DMS 273 (cell line): ENCODE measurements around the gene KLF16.
"Not testable (repeated sequence)": the region's sequence is repeated elsewhere in the genome, so short reads cannot be mapped to it uniquely, and the experiment has no call there.

Source experiments
- DNase-seq: peaks from one replicate; lab custom pipeline; 2025; ENCODE audit not compliant: unreplicated experiment; lab: John Stamatoyannopoulos, UW

The KLF16 gene

DNA sequence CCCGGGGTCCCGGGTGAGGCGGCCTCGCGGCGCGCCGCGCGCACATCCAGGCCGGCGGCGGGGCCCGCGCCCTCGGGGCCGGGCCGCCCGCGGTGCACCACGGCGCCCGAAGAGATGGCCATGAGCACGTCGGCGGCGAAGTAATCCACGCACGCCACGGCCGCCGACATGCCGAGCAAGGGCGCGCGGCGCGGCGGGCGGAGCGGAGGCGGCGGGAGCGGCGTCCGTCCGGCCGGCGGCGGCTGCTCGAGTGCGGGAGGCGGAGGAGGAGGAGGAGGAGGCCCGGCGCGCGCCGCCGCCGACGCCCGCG, at the start of gene KLF16:
KLF16 (minus strand) TSS at position 252 of the 310 bp plus-strand sequence; CDS start at position 170, 82 bp downstream.
- DNase-seq = no peak

DNA sequence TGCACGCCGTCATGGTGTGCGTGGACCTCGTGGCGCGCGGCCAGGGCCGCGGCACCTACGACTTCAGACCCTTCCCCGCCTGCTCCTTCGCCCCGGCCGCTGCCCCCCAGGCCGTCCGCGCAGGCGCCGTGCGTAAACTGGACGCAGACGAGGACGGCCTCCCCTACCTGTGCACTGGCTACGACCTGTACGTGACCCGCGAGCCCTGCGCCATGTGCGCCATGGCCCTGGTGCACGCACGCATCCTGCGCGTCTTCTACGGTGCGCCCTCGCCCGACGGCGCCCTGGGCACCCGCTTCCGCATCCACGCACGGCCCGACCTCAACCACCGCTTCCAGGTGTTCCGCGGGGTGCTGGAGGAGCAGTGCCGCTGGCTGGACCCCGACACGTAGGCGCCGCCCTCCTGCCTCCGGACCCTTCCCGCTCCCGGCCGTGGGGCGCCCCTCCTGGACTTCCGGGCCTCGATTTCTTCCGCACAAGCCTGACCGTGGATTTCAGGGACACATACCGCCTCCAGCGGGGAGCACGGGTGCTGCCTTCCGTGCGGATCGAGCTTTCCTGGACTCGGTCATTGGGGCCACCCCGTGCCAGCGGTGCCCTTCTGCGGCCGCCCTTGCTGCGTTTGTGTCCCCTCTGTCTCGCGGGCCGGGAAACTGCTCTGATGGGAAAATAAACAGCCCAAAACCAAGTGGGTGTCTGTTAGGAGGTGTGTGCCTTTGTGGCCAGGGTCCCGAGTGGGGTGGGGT, 49.6 kb upstream of the KLF16 start:
- no peak for DNase-seq

GRCh38 chr19:1911995-1912394, 48.6 kb upstream of the KLF16 start:
- DNase-seq = no peak

- DNase-seq = no peak
These were observed 47.7 kb upstream of the KLF16 start for GRCh38 chr19:1911098-1911497.

- no peak for DNase-seq
These were observed 46.8 kb upstream of the KLF16 start for GRCh38 chr19:1910177-1910576.

GRCh38 chr19:1909761-1910080, 46.3 kb upstream of the KLF16 start:
- DNase-seq = no peak

DNA sequence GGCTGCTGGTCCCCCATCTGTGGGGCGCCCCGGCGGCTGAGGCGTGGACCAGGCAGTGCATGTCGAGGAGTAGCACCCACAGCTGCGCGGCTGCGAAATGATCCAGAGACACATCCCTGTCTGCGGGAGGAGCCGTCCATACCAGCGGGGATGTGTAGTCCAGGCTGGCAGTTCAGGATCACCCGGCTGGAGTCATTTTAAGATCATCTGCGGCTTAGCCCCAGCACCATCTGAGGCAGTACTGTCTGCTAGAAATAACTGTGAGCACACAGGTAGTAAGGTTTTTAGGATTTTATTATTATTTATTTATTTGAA, 44.9 kb upstream of the KLF16 start:
- DNase-seq = no peak

GRCh38 chr19:1907563-1908363, 44.4 kb upstream of the KLF16 start:
- DNase-seq = no peak

- DNase-seq = no peak
These were observed 43.7 kb upstream of the KLF16 start for GRCh38 chr19:1906985-1907562.

GRCh38 chr19:1905863-1906375, 42.5 kb upstream of the KLF16 start:
- DNase-seq = no peak

- peak; percentile 99 for DNase-seq
These were observed 41.9 kb upstream of the KLF16 start, which contains the start of the genes ADAT3 and SCAMP4 for GRCh38 chr19:1905110-1905862. Gene ADAT3 (plus strand): TSS chr19:1905399. CDS start chr19:1912048, 6,649 bp downstream. Gene SCAMP4 (plus strand): TSS chr19:1905399. CDS start chr19:1915020, 9,621 bp downstream.

GRCh38 chr19:1904860-1905109, 41.4 kb upstream of the KLF16 start:
- no peak for DNase-seq

GRCh38 chr19:1902923-1903322, 39.5 kb upstream of the KLF16 start:
- DNase-seq = no peak

DNA sequence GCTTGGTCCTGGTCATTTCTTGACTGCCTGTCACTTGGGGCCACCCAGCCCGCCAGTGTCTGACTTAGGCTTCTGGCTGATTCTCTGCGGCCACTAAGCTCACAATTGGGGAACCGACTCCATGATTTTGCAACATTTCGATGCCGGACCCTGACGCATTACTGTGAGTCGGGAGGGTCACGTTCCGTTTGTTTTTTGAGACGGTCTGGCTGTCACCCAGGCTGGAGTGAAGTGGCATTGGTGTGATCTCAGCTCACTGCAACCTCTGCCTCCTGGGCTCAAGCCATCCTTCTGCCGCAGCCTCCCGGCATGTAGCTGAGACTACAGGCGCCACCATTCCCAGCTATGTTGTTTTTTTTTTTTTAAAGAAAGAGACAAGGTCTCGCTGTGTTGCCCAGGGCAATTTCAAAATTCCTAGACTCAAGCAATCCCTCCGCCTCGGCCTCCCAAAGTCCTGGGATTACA, 38.6 kb upstream of the KLF16 start:
- DNase-seq = no peak

DNA sequence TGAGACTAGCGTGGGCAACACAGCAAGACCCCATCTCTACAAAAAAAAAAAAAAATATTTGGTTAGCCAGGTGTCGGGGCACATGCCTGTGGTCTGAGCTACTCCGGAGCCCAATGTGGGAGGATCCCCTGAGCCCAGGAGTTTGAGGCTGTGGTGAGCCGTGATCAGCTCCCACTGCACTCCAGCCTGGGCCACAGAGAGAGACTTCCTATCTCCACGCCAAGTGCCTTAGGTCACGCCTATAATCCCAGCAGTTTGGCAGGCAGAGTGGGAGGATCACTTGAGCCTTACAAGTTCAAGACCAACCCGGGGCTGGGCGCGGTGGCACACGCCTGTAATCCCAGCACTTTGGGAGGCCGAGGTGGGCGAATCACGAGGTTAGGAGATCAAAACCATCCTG, 33.1 kb upstream of the KLF16 start:
- no peak for DNase-seq

GRCh38 chr19:1893791-1894190, 30.4 kb upstream of the KLF16 start:
- DNase-seq = no peak

- no peak for DNase-seq
These were observed 26.5 kb upstream of the KLF16 start for GRCh38 chr19:1889907-1890306.

GRCh38 chr19:1888385-1888784, 25.0 kb upstream of the KLF16 start:
- DNase-seq = no peak

DNA sequence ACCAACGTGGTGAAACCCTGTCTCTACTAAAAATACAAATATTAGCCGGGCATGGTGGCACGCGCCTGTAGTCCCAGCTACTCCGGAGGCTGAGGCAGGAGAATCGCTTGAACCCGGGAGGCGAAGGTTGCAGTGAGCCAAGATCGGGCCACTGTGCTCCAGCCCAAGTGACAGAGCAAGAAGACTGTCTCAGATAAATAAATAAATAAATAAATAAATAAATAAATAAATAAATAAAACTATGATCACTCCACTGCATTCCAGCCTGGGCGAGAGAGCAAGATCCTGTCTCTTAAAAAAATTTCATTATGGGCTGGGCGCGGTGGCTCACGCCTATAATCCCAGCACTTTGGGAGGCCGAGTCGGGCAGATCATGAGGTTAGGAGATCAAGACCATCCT, 23.0 kb upstream of the KLF16 start:
- DNase-seq = not testable (repeated sequence)

GRCh38 chr19:1885398-1886119, 22.2 kb upstream of the KLF16 start, which contains the start of gene ABHD17A:
Gene ABHD17A (minus strand): TSS chr19:1885496. CDS start chr19:1881566, 3,930 bp downstream.
- peak; percentile 99 for DNase-seq
